A549 (cell line): ENCODE measurements around the gene PIN1. TPM values are rescaled to one million over a fixed set of nuclear protein-coding genes. Genes with fewer than 3 reads are reported as not detected.

Source experiments
- ATAC-seq, 2 experiments: fragments of 200-7000 bp in 1 of 2; fragments of >200 bp in 1 of 2; cut with Nextera tagmentation in 1 of 2; cut with Tn5 transposase in 1 of 2; 3 replicates each; pipeline versions ENCODE4 v1.8.0 to v1.9.1; 2018 to 2020; ENCODE audit warnings: mild to moderate bottlenecking in 1 of 2, moderate library complexity in 1 of 2
- CTCF ChIA-PET: fragments of 300-600 bp; sonication (Branson Sonifier 250); formaldehyde crosslinking; extraction: SDS; loops from one replicate; lab custom pipeline; 2021; ENCODE audit warnings: antibody characterized with exemption, inconsistent platforms; lab: Yijun Ruan, JAX
- POLR2A ChIA-PET: fragments of 350-600 bp; formaldehyde crosslinking; extraction: SDS; loops from one replicate; lab custom pipeline; 2021; ENCODE audit warnings: antibody characterized with exemption, inconsistent platforms; lab: Yijun Ruan, JAX
- DNase-seq, 2 experiments: peaks; one replicate each; pipeline versions ENCODE4 v3.0.0 to v3.0.0-alpha.2; 2011 to 2016; ENCODE audit warnings: low read depth in 1 of 2, low spot score in 1 of 2
- FAIRE-seq: peaks from 2 replicates; lab custom pipeline; 2011; peaks lifted over from hg19 to GRCh38; lab: Jason Lieb, UNC
- H3K27ac ChIP-seq, 2 experiments: fragments of >200 bp; sonication (Bioruptor Twin); formaldehyde crosslinking; 3 replicates each; pipeline ENCODE4 v1.5.1; 2016 to 2017
- H3K4me1 ChIP-seq: fragments of >200 bp; sonication (Bioruptor Twin); formaldehyde crosslinking; 3 replicates; pipeline ENCODE4 v1.6.1; 2016
- H3K4me2 ChIP-seq: fragments of >200 bp; sonication (Bioruptor Twin); formaldehyde crosslinking; 3 replicates; pipeline ENCODE4 v1.6.1; 2016
- H3K4me3 ChIP-seq: fragments of >200 bp; sonication (Bioruptor Twin); formaldehyde crosslinking; 3 replicates; pipeline ENCODE4 v1.5.1; 2016
- H3K9me3 ChIP-seq: fragments of >200 bp; sonication (Bioruptor Twin); formaldehyde crosslinking; 3 replicates; pipeline ENCODE4 v1.6.1; 2016
- CBX8 ChIP-seq: fragments of 200-600 bp; sonication (generic); IDR thresholded peaks from 2 replicates; pipeline ENCODE4 v1.6.1; 2016
- CHD4 ChIP-seq: fragments of 200-600 bp; sonication (generic); IDR thresholded peaks from 2 replicates; pipeline ENCODE4 v1.6.1; 2016; ENCODE audit warnings: antibody characterized with exemption, mild to moderate bottlenecking, borderline replicate concordance
- EHF ChIP-seq: fragments of 250-450 bp; sonication (Bioruptor Pico); IDR thresholded peaks from 2 replicates; pipeline ENCODE4 v1.5.0; 2020; ENCODE audit warnings: mild to moderate bottlenecking
- EP300 ChIP-seq, 2 experiments: fragments of >200 bp; sonication (Bioruptor Twin); formaldehyde crosslinking; IDR thresholded peaks; 2 replicates in 1 of 2; 3 replicates in 1 of 2; pipeline ENCODE4 v1.6.1; 2016 to 2017
- ESRRA ChIP-seq: fragments of 150-350 bp; IDR thresholded peaks from 2 replicates; pipeline ENCODE4 v1.6.1; 2014; ENCODE audit warnings: mild to moderate bottlenecking, low read length, borderline replicate concordance
- FOXS1 ChIP-seq: fragments of 250-450 bp; sonication (Bioruptor Pico); IDR thresholded peaks from 2 replicates; pipeline ENCODE4 v1.5.0; 2020; ENCODE audit warnings: mild to moderate bottlenecking, moderate library complexity
- HMGXB4 ChIP-seq: fragments of 250-450 bp; sonication (Bioruptor Pico); IDR thresholded peaks from 2 replicates; pipeline ENCODE4 v1.5.0; 2021; ENCODE audit warnings: mild to moderate bottlenecking, moderate library complexity, borderline replicate concordance
- JUN ChIP-seq, 2 experiments: fragments of >200 bp; sonication (Bioruptor Twin); formaldehyde crosslinking; IDR thresholded peaks; 2 replicates in 1 of 2; 3 replicates in 1 of 2; pipeline ENCODE4 v1.6.1; 2016 to 2017
- KDM1A ChIP-seq: fragments of 200-600 bp; sonication (generic); IDR thresholded peaks from 2 replicates; pipeline ENCODE4 v1.6.1; 2016; ENCODE audit warnings: low read depth, mild to moderate bottlenecking
- KDM5A ChIP-seq: fragments of 200-600 bp; sonication (generic); IDR thresholded peaks from 2 replicates; pipeline ENCODE4 v1.6.1; 2016; ENCODE audit warnings: antibody characterized with exemption, mild to moderate bottlenecking
- MAX ChIP-seq: IDR thresholded peaks from 2 replicates; pipeline ENCODE4 v1.6.1; 2012
- MAZ ChIP-seq: fragments of 150-350 bp; IDR thresholded peaks from 2 replicates; pipeline ENCODE4 v1.6.1; 2014; ENCODE audit warnings: antibody characterized with exemption, low read depth, low read length, borderline replicate concordance
- MYC ChIP-seq: IDR thresholded peaks from 2 replicates; pipeline ENCODE4 v1.6.1; 2012; ENCODE audit warnings: mild to moderate bottlenecking, inconsistent platforms, low read length, improper control_type of control experiment, borderline replicate concordance
- NFE2L2 ChIP-seq: fragments of 150-350 bp; conservative IDR thresholded peaks from 2 replicates; pipeline ENCODE4 v1.6.1; 2014; ENCODE audit warnings: low read length
- NPAS2 ChIP-seq: fragments of 250-450 bp; sonication (Bioruptor Pico); IDR thresholded peaks from 2 replicates; pipeline ENCODE4 v1.8.0; 2022; ENCODE audit warnings: mild to moderate bottlenecking, moderate library complexity, borderline replicate concordance
- NR3C1 ChIP-seq: fragments of >200 bp; sonication (Bioruptor Twin); formaldehyde crosslinking; IDR thresholded peaks from 3 replicates; pipeline ENCODE4 v1.6.1; 2017
- RCOR1 ChIP-seq: fragments of 150-350 bp; IDR thresholded peaks from 2 replicates; pipeline ENCODE4 v1.6.1; 2014; ENCODE audit warnings: antibody characterized with exemption, low read length, low read depth
- SMC3 ChIP-seq: fragments of >200 bp; sonication (Bioruptor Twin); formaldehyde crosslinking; IDR thresholded peaks from 3 replicates; pipeline ENCODE4 v1.6.1; 2018; ENCODE audit warnings: inconsistent platforms
- TP53 ChIP-seq: fragments of 250-450 bp; sonication (Bioruptor Pico); IDR thresholded peaks from 2 replicates; pipeline ENCODE4 v1.5.0; 2021; ENCODE audit warnings: mild to moderate bottlenecking, moderate library complexity
- ZC3H11A ChIP-seq: fragments of 450-650 bp; IDR thresholded peaks from 2 replicates; pipeline ENCODE4 v1.6.1; 2014; ENCODE audit warnings: antibody characterized with exemption, mild to moderate bottlenecking
- ZFP36 ChIP-seq: fragments of 450-650 bp; IDR thresholded peaks from 2 replicates; pipeline ENCODE4 v1.6.1; 2014; ENCODE audit warnings: borderline replicate concordance; ENCODE audit not compliant: partially characterized antibody
- ZNF302 ChIP-seq: fragments of 250-450 bp; sonication (Bioruptor Pico); IDR thresholded peaks from 2 replicates; pipeline ENCODE4 v1.9.0; 2021; ENCODE audit warnings: inconsistent platforms, mild to moderate bottlenecking, moderate library complexity
- WGBS: methylation state at CpG from one replicate; pipeline ENCODE4 v1.1.6; 2017; ENCODE audit errors: missing lambda C conversion rate; 5-methylcytosine and 5-hydroxymethylcytosine counted together
- polyA plus RNA-seq, 4 experiments: library from polyadenylated mRNA; depleted of rRNA in 3 of 4; stranded (reverse); fragments of >200 nt; fragmentation: RNase III in 1 of 4; extraction: RNeasy Plus Mini Kit Qiagen cat#74134 plus additional on column Dnase treatment in 1 of 4; gene quantifications; 2 replicates in 3 of 4; 3 replicates in 1 of 4; pipeline ENCODE4 v1.2.3, GENCODE V29; 2011 to 2017
- TF ChIP-seq, protein P1 (sequence below): fragments of 200-600 bp; sonication (generic); IDR thresholded peaks from 2 replicates; pipeline ENCODE4 v1.6.1; 2016; ENCODE audit warnings: antibody characterized with exemption, mild to moderate bottlenecking, moderate library complexity
- TF ChIP-seq, protein P2 (sequence below): fragments of 250-450 bp; sonication (Bioruptor Pico); IDR thresholded peaks from 2 replicates; pipeline ENCODE4 v1.5.0; 2020; ENCODE audit warnings: low read depth, mild to moderate bottlenecking, moderate library complexity
- TF ChIP-seq, protein P3 (sequence below): fragments of 150-350 bp; IDR thresholded peaks from 2 replicates; pipeline ENCODE4 v1.6.1; 2014; ENCODE audit warnings: low read depth, mild to moderate bottlenecking, low read length

The PIN1 gene
- polyA plus RNA-seq, 2 of the 4 experiments (the other 2 are of a cell fraction) = 30.0 to 58.5 TPM

DNA sequence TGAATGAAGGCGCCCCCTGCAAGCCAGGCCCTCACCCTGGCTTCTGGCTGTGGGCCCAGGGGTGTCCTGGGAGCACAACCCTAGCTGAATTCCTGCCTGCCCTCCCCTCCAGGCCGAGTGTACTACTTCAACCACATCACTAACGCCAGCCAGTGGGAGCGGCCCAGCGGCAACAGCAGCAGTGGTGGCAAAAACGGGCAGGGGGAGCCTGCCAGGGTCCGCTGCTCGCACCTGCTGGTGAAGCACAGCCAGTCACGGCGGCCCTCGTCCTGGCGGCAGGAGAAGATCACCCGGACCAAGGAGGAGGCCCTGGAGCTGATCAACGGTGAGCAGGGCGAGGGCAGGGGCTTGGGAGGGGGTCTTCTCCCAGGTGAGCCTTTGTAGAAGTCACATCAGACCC lies 3.2 kb downstream of the PIN1 start (continued):
- TF ChIP-seq, protein P1, sequence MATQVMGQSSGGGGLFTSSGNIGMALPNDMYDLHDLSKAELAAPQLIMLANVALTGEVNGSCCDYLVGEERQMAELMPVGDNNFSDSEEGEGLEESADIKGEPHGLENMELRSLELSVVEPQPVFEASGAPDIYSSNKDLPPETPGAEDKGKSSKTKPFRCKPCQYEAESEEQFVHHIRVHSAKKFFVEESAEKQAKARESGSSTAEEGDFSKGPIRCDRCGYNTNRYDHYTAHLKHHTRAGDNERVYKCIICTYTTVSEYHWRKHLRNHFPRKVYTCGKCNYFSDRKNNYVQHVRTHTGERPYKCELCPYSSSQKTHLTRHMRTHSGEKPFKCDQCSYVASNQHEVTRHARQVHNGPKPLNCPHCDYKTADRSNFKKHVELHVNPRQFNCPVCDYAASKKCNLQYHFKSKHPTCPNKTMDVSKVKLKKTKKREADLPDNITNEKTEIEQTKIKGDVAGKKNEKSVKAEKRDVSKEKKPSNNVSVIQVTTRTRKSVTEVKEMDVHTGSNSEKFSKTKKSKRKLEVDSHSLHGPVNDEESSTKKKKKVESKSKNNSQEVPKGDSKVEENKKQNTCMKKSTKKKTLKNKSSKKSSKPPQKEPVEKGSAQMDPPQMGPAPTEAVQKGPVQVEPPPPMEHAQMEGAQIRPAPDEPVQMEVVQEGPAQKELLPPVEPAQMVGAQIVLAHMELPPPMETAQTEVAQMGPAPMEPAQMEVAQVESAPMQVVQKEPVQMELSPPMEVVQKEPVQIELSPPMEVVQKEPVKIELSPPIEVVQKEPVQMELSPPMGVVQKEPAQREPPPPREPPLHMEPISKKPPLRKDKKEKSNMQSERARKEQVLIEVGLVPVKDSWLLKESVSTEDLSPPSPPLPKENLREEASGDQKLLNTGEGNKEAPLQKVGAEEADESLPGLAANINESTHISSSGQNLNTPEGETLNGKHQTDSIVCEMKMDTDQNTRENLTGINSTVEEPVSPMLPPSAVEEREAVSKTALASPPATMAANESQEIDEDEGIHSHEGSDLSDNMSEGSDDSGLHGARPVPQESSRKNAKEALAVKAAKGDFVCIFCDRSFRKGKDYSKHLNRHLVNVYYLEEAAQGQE = no peak
- TF ChIP-seq, all 56 proteins: peak for 0

GRCh38 chr19:9839415-9839814 lies 4.3 kb downstream of the PIN1 start:
- CTCF ChIA-PET = interaction anchor here (1.0 to 1.3 kb wide), 2 partner anchors 8 to 91 kb away, joined by 4 to 6 read pairs; no protein-coding TSS in a partner anchor
- ATAC-seq (no peak), DNase-seq (no peak)
- Histone ChIP-seq H3K4me2 (no peak overlapping the region), H3K27ac (no peak overlapping the region), H3K4me1 (peaks cover 8% of the 10 kb centered on the region), H3K9me3 (no peaks in the 10 kb centered on the region)
- POLR2A ChIA-PET = no interaction called here
- TF ChIP-seq CHD4 (no peak), MYC (no peak), EP300 (IDR thresholded peaks at IDR 0.05) (no peak), NFE2L2 (no peak), JUN (IDR thresholded peaks at IDR 0.05) (no peak), RCOR1 (no peak), KDM1A (no peak), ZFP36 (no peak), SMC3 (no peak)
- TF ChIP-seq, protein P2, sequence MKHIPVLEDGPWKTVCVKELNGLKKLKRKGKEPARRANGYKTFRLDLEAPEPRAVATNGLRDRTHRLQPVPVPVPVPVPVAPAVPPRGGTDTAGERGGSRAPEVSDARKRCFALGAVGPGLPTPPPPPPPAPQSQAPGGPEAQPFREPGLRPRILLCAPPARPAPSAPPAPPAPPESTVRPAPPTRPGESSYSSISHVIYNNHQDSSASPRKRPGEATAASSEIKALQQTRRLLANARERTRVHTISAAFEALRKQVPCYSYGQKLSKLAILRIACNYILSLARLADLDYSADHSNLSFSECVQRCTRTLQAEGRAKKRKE (CRISPR knock-in tag) = no peak
- TF ChIP-seq, all 56 proteins: peak for 0
- 100% methylated on average over 1 of the region's 1 CpG for WGBS
- H3K4me3 ChIP-seq = no peak overlapping the region
- no peak for FAIRE-seq

DNA sequence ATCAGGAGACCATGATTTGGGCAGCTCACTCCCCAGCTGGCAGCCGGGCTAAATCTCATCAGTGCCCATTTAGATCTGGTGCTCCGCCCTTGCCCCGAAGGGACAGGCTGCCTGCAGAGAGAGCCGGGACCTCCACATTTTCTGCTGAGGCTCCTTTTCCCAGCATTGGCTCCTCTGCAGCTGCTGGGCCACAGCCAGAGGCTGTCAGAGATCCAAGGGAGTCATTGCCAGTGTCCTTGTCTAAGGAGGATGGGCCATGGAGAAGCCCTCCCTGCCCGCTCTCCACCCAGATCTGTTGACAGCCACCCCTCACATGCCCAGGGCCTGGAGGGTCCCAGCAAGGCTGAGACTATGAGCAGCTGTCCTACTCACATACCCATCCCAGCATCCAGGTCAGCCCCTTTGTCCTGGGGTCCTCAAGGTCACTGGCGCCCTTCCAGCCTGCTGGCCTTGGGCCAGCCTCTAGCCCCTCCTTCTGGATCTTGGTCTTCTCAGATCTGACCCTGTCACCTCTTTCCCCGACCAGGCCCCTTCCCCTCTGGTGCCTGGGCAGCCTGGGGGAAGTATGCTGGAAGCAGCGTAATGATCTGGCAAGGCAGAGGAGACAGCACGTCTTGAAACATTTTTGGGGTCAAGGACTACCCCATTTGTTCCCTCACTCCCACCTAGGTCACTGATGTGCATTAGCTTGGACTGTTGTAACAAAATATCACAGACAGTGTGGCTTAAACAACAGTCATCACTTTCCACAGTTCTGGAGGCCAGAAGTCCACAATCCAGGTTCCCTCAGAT lies 7.9 kb downstream of the PIN1 start:
- ChIA-PET CTCF (interaction anchor here (1.7 kb wide), 1 partner anchor 71 kb away, joined by 3 read pairs; no protein-coding TSS in a partner anchor), POLR2A (no interaction called here)
- no peak overlapping the region for H3K4me2 ChIP-seq
- H3K9me3 ChIP-seq = no peaks in the 10 kb centered on the region
- H3K4me1 ChIP-seq = no peaks in the 10 kb centered on the region
- H3K4me3 ChIP-seq = no peak overlapping the region
- no peak for ATAC-seq
- no peak for DNase-seq
- H3K27ac ChIP-seq = no peak overlapping the region
- no peak for FAIRE-seq
- no peak for TF ChIP-seq HMGXB4
- no peak for TF ChIP-seq NPAS2 (CRISPR knock-in tag)
- no peak for TF ChIP-seq EHF (CRISPR knock-in tag)
- no peak for TF ChIP-seq MAZ
- TF ChIP-seq TP53 = no peak
- no peak for TF ChIP-seq ESRRA
- no peak for TF ChIP-seq NR3C1
- no peak for TF ChIP-seq MAX
- TF ChIP-seq ZC3H11A = no peak
- TF ChIP-seq FOXS1 (CRISPR knock-in tag) = no peak
- TF ChIP-seq, protein P3, sequence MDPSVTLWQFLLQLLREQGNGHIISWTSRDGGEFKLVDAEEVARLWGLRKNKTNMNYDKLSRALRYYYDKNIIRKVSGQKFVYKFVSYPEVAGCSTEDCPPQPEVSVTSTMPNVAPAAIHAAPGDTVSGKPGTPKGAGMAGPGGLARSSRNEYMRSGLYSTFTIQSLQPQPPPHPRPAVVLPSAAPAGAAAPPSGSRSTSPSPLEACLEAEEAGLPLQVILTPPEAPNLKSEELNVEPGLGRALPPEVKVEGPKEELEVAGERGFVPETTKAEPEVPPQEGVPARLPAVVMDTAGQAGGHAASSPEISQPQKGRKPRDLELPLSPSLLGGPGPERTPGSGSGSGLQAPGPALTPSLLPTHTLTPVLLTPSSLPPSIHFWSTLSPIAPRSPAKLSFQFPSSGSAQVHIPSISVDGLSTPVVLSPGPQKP = no peak
- no peak for TF ChIP-seq MYC
- TF ChIP-seq CBX8 = no peak
- no peak for TF ChIP-seq EP300 (IDR thresholded peaks at IDR 0.05)
- TF ChIP-seq ZNF302 (CRISPR knock-in tag) = no peak
- TF ChIP-seq KDM5A = no peak
- 89% methylated on average over 3 of the region's 9 CpGs for WGBS
